ENCODE measurements around the gene BAD. TPM values are rescaled to one million over a fixed set of nuclear protein-coding genes. Genes with fewer than 3 reads are reported as not detected.

BAD gene
- total RNA-seq, 1 experiment from 2014 or later = 67.4 TPM

DNA sequence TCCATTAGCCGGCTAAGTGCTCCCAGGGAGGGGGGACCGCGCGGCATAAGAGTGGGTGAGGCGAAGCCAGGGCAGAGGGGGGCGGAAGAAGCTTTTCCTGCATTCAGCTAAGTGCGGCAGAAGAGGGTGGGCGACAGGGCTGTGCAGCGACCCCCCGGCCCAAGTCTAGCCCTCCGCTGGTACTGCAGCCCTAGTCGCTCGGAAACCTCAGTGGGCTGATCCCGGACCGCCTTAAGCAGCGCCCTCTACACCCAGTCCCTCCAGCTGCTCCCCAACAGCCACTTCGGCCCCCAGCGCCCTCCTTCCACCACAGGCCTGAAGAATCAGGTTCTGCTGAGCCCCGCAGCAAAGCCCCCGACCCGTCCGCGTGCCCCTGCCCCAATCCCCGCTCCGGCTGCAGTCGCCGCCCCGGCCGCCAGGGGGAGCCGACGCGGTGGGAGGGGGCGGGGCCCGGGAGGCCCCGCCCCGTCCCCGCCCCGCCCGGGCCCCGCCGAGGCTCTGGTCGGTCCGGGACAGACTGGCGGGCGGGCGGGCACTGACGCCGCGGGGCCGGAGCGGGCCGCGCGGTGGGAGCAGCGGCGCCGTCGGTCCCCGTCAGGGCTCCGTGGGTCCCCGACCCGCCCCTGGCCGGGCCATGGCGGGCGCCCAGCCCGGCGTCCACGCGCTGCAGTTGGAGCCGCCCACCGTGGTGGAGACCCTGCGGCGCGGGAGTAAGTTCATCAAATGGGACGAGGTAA, 33.3 kb downstream of the BAD start, which contains the start of gene PLCB3:
TSS of gene PLCB3 (plus strand) at position 515 of the 737 bp plus-strand sequence. CDS start at position 635, 120 bp downstream.
- intact Hi-C loops (cut with micrococcal nuclease) = loop anchor here (1.0 to 5.0 kb wide), 4 partner anchors 18 to 106 kb away; partner anchors contain the start of genes GPR137 and RPS6KA4
- Mint-ChIP-seq H3K27me3 (ENCODE audit: insufficient read depth, unreplicated experiment) (no peaks in the 10 kb centered on the region), H3K9me3 (ENCODE audit: unreplicated experiment) (no peaks in the 10 kb centered on the region), H3K4me1 (ENCODE audit: insufficient read depth, unreplicated experiment) (peaks cover 6% of the 10 kb centered on the region), H3K4me3 (ENCODE audit: unreplicated experiment) (peak within 1 kb of the TSS; percentile 87), H3K27ac (ENCODE audit: low read depth, unreplicated experiment) (peak within 1 kb of the TSS; percentile 89), H3K36me3 (ENCODE audit: insufficient read depth, unreplicated experiment) (no peaks in the 10 kb centered on the region)
- ChIA-PET POLR2A (interaction anchor here (1.2 to 3.3 kb wide), 11 partner anchors 8 to 65 kb away, joined by 3 to 53 read pairs (median 6); partner anchors contain the start of genes BAD, ESRRA, FKBP2 and GPR137), CTCF (interaction anchor here (0.6 to 4.5 kb wide), 23 partner anchors 8 to 861 kb away, joined by 3 to 65 read pairs (median 5); partner anchors contain the start of genes CATSPERZ, FKBP2, NUDT22 and STIP1)
- peak; percentile 46 for DNase-seq (ENCODE audit: unreplicated experiment)
- TF ChIP-seq, protein P1, sequence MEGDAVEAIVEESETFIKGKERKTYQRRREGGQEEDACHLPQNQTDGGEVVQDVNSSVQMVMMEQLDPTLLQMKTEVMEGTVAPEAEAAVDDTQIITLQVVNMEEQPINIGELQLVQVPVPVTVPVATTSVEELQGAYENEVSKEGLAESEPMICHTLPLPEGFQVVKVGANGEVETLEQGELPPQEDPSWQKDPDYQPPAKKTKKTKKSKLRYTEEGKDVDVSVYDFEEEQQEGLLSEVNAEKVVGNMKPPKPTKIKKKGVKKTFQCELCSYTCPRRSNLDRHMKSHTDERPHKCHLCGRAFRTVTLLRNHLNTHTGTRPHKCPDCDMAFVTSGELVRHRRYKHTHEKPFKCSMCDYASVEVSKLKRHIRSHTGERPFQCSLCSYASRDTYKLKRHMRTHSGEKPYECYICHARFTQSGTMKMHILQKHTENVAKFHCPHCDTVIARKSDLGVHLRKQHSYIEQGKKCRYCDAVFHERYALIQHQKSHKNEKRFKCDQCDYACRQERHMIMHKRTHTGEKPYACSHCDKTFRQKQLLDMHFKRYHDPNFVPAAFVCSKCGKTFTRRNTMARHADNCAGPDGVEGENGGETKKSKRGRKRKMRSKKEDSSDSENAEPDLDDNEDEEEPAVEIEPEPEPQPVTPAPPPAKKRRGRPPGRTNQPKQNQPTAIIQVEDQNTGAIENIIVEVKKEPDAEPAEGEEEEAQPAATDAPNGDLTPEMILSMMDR (IDR thresholded peaks at IDR 0.05; ENCODE audit: unreplicated experiment) = peak; percentile 85
- BruUV-seq (replicated peaks) = no TSS peak

DNA sequence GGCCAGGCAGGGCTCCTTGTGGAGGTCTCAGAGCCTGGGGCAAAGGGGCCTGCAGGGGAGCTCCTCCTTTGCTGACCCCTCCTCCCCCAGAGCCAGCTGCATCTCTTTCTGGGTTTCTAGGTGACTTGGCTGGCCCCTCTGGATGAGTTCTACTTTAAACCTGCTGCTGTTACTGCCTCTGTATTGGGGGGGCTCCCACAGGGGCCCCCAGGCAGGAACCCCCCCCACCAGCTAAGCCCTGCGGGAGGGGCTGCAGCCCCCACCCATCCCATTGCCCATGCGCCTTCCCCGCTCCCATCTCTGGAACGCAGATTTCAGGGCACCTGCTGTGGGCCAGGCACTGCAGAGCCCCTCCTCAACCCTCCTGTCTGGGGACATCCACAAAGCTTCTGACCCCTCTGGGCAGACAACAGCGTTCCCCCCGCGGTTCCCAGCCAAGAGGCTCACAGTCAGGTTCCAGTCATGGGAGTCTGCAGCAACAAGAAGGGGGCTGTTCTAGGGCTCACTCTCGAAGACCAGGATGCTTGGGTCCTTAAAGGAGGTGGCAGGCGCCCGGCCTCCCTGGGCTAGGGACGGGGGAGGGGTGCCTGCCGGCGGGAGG, 34.0 kb downstream of the BAD start:
- ChIA-PET POLR2A (interaction anchor here (0.7 to 3.3 kb wide), 9 partner anchors 7 to 51 kb away, joined by 3 to 53 read pairs (median 3); partner anchors contain the start of genes FKBP2, NUDT22 and TRPT1), CTCF (interaction anchor here (0.6 to 4.5 kb wide), 20 partner anchors 9 to 141 kb away, joined by 3 to 65 read pairs (median 4); partner anchors contain the start of genes CATSPERZ, FKBP2, NUDT22 and STIP1)
- intact Hi-C loops (cut with micrococcal nuclease) = loop anchor here (1.0 to 5.0 kb wide), 4 partner anchors 19 to 107 kb away; partner anchors contain the start of genes GPR137 and RPS6KA4
- H3K9me3 Mint-ChIP-seq (ENCODE audit: unreplicated experiment) = no peaks in the 10 kb centered on the region
- no TSS peak for BruUV-seq (replicated peaks)
- DNase-seq (ENCODE audit: unreplicated experiment) = no peak
- TF ChIP-seq, protein P1 (IDR thresholded peaks at IDR 0.05; ENCODE audit: unreplicated experiment) = no peak
- H3K27me3 Mint-ChIP-seq (ENCODE audit: insufficient read depth, unreplicated experiment) = no peaks in the 10 kb centered on the region
- H3K27ac Mint-ChIP-seq (ENCODE audit: low read depth, unreplicated experiment) = no peak overlapping the region
- peaks cover 6% of the 10 kb centered on the region for H3K4me1 Mint-ChIP-seq (ENCODE audit: insufficient read depth, unreplicated experiment)
- H3K36me3 Mint-ChIP-seq (ENCODE audit: insufficient read depth, unreplicated experiment) = no peaks in the 10 kb centered on the region
- peak overlapping the region; percentile 87 for H3K4me3 Mint-ChIP-seq (ENCODE audit: unreplicated experiment)

DNA sequence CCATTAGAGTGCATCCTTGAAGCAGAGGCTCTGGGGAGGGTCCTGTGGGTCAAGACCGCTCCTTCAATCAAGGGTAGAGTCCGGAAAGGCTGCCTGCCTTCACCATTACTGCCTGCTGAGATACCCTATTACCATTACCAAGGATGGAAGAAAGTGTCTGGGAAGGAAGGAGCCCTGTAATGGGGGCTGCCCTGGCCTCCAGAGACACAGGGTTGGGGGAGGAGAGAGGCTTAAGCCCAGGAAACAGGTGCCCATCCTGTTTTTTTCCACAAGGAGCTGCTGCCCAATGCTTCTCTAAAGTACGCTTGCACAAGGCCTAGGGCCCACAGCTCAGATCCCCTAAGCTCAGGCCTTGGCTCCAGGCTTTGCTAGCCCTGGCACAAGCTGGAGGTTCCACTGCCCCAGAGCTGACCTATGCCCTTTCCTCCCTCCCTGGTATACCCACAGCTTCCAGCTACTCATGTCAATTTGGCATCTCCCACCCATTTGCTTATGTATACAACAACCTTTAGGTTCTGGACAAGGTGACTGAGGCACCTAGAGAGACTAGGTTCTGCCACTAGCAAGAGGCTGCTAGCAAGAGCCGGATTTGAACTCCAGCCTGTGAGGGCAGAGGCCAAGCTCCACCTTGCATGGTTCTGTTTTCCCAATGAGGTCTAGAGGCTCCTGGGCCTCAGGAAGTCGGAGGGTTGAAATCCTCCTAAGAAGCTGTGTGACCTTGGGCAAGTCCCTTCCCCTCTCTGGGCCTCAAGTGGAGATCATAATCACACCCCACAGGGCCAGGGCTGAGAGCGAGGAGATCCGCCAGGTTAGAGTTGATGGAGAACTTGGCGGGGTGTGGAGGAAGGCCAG, 34.7 kb downstream of the BAD start:
- H3K36me3 Mint-ChIP-seq (ENCODE audit: insufficient read depth, unreplicated experiment) = peaks cover 6% of the 10 kb centered on the region
- no peak overlapping the region for H3K27ac Mint-ChIP-seq (ENCODE audit: low read depth, unreplicated experiment)
- no peaks in the 10 kb centered on the region for H3K9me3 Mint-ChIP-seq (ENCODE audit: unreplicated experiment)
- H3K27me3 Mint-ChIP-seq (ENCODE audit: insufficient read depth, unreplicated experiment) = no peaks in the 10 kb centered on the region
- no peak for DNase-seq (ENCODE audit: unreplicated experiment)
- BruUV-seq (replicated peaks) = no TSS peak
- POLR2A ChIA-PET = interaction anchor here (0.7 to 3.3 kb wide), 5 partner anchors 8 to 52 kb away, joined by 3 to 16 read pairs (median 5); partner anchors contain the start of genes FKBP2, NUDT22 and TRPT1
- no peak overlapping the region for H3K4me3 Mint-ChIP-seq (ENCODE audit: unreplicated experiment)
- TF ChIP-seq, protein P1 (IDR thresholded peaks at IDR 0.05; ENCODE audit: unreplicated experiment) = no peak
- intact Hi-C loops (cut with micrococcal nuclease) = loop anchor here (5.0 kb wide), 3 partner anchors 38 to 108 kb away; partner anchors contain the start of genes GPR137 and RPS6KA4
- CTCF ChIA-PET = interaction anchor here (0.6 to 4.5 kb wide), 17 partner anchors 9 to 140 kb away, joined by 3 to 65 read pairs (median 4); partner anchors contain the start of genes CATSPERZ, FKBP2, NUDT22 and STIP1
- peaks cover 6% of the 10 kb centered on the region for H3K4me1 Mint-ChIP-seq (ENCODE audit: insufficient read depth, unreplicated experiment)
